ENCODE measurements around the gene CCDC148. TPM values are rescaled to one million over a fixed set of nuclear protein-coding genes. Genes with fewer than 3 reads are reported as not detected.
"Not testable (repeated sequence)": the region's sequence is repeated elsewhere in the genome, so short reads cannot be mapped to it uniquely, and the experiment has no call there.

CCDC148 gene
- total RNA-seq, 1 donor from 2014 or later = 0.32 TPM

DNA sequence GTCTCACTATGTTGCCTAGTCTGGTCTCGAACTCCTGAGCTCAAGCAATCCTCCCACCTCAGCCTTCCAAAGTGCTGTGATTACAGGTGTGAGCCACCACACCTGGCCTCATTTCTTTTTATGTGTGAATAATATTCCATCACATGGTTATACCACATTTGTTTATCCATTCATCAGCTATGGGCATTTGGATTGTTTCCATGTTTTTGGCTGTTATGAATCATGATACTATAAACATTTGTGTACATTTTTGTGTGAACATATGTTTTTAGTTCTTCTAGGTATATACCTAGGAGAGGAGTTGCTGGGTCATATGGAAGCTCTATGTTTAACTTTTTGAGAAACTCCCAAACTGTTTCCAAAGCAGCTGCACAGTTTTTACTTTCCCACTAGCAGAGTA lies 24.6 kb upstream of the CCDC148 start:
- no peak for ATAC-seq

DNA sequence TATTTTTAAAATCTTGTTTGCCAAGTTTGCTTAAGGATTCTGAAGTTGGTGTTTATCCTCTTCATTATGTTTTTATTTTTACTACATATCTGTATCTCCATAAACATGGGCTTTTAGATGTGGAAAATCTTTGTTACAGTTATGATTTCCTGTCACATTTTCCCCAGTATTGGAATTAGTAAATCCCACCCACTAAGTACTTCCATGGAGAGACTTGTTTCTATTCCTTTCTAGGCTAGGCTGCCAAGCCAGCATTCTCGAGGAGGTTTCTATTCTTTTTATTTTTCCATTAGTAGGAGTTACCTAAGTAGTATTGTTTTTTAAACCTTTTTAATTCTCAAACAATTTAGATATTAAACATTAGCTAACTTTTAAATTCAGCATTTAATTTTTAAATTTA lies 22.3 kb upstream of the CCDC148 start:
- no peak for ATAC-seq

DNA sequence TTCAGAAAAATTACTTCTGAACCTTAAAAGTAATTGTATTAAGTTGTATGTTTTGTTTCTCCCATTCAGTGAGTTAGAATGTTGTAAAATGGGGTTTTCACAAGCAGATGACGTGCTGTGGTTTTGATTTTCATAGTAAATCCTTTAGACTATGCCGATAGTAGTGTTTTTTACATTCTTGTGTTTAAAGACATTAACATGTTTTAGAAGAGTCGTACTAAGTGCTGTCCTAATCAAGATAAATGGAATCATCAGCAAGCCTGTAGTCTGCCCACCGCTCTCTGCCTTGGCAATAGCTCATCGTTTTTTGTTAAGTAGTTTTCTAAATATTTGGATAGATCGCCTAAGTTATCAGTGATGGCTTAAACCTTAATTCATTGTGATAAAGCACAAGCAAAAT lies 21.7 kb upstream of the CCDC148 start:
- ATAC-seq = no peak

DNA sequence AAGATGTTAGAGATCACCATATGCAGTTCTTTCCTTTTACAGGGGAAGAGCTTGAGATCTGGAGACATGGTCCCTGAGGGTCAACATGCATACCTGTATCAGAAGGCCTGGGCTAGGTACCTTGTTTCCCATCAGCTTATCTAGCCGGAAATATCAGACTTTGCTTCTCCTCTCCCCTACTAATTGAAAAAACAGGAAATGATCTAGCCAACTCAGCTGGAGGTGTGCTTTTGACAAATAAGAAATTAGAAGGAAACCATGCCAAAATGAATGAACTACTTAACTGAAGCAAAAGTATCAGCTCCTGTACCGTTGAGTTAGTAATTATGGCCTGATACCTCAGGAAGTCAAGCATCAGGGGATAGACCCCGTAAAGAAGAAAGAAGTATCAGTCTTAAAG lies 20.6 kb upstream of the CCDC148 start:
- no peak for ATAC-seq

DNA sequence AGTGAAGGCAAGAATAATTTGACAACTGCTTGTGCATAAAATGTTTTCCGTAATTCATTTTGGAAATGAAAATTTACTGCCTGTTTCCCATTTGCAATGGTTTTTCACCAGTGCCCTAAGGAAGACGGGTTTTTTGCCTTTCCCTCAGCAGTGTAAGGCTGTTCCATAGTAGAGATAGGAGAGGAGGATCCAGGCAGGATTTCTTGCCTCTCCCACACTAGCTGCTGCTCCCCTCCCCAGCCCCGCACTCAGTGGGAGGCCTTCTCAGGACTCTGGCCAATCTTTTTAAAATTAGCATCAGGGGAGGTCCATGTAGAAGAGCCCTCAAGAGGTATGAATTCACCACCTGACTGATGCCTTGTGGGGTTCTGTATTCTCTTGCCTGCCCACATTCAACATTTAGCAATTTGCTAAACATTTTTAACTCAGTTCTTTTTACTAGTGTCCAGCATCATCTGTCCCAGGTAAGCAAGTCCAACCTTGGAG lies 18.0 kb upstream of the CCDC148 start:
- ATAC-seq = not testable (repeated sequence)

DNA sequence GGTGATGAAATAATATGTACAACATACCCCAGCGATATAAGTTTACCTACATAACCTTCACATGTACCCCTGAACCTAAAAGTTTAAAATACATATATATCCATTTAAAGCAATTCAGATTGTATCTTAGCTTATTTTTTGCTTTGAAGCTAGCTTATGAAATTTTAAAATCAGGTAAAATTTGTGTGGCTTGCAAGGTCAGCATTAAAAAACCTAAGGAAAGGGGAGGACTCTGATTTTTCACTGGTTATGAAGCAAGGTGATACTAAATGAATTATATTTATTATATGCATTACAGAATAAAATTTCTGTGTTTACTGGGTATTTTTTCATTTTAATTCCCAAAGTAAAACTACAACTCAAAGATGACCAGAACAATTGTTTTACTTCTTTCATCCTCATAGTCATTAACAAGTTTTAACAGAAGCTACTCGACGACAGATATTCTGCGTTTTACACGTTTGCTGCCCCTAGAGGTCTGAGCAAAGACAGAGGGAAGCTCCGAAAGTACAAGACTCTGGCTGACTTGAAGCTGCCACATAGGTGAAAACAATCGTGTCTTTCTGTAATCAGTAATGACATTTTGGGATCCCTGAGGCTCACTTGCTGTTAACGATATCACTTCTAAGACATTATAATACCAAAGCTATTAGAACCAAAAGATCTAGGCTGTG lies 17.3 kb upstream of the CCDC148 start:
- no peak for ATAC-seq

DNA sequence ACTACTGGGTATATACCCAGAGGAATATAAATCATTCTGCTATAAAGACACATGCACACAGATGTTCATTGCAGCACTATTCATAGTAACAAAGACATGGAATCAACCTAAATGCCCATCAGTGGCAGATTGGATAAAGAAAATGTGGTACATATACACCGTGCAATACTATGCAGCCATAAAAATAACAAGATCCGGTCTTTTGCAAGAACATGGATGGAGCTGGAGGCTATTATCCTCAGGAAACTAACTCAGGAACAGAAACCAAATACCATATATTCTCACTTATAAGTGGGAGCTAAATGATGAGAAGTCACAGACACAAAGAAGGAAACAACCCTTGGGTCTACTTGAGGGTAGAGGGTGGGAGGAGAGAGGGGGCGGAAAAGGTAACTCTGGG lies 16.7 kb upstream of the CCDC148 start:
- ATAC-seq = not testable (repeated sequence)

DNA sequence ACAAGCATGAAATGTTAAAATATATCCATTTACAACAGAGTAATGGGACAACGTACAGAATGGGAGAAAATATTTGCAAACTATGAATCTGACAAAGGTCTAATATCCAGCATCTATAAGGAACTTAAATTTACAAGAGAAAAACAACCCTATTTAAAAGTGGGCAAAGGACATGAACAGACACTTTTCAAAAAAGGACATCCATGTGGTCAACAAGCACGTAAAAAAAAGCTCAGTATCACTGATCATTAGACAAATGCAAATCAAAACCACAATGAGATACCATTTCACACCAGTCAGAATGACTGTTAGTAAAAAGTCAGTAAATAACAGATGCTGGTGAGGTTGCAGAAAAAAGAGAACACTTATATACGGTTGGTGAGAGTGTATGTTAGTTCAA lies 16.3 kb upstream of the CCDC148 start:
- ATAC-seq = not testable (repeated sequence)

DNA sequence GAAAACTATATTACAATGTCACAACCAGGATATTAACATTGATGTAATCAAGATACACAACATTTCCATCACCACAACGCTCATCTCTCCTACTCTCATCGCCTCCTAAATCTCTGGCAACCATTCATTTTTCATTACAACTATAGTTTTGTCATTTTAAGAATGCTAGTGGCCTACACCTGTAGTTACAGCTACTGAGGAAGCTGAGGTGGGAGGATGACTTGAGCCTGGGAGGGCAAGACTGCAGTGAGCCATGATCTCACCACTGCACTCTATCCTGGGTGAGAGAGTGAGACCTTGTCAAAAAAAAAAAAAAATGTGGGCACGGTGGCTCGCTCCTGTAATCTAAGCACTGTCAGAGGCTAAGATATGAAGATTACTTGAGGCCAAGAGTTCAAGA lies 10.7 kb upstream of the CCDC148 start:
- ATAC-seq = no peak

DNA sequence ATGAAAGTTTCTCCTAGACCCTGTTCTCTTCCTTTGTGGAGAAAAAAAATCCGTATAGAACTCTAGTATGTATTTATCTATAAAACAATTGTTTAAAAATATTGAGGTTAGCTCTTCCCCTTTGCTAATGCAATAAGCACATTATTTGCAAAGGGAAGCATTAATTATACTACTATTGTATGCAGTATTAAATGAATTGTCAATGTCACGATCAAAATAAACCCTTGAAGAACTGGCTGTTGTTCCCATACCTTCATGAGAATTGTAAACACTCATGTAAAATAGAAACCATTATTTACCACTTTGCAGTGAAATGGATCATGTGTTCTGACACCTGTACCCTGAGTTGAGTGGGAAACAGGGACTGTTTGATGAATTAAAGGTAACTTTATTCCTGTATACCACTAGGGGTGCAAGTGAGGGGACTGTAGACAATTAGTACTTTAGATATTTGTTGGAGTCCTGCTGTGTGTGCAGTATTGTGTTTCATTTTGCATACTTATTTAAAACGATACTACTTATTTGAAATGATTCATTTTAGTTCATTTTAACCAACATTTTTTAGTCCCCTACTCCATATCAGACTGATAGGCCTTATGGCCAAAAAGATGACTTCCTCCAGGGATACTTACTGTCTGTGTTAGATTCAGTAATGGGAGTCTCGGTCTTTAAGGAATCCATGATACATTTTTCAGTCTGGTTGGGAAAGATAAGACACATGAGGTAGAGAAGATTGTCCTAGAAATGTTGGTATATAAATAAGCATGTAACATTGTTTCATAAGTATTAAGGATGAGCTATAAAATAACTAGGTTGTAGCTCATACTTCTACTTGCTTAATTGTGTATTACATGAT lies 8.1 kb upstream of the CCDC148 start:
- ATAC-seq = peak; percentile 42

DNA sequence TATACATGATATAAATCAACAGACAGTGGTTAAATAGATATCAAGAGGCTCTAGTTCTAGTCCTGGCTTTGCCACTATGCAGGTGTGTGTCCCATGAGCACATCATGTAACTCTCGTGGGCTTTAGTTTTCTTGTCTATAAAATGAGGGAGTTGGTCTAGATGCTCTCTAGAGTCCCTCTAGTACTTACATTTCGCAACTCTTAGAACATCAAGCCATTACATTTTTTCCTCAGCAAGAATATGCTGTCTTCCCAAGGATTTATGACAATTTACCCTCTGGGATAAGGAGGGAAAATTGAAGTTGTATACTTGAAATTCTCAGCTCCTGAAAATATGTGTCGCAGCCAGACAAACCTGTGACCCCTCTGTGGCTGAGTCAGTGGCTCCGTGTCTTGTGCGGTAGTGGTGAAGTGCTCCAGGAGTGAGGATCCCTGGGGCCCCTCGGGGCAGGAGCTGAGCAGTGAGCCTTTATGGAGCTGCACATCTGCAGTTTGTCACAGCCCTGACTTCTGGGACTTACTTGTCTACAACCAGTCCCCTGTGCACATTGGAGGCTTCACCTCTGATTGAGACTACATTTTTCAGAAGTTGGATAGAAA lies 7.0 kb upstream of the CCDC148 start:
- no peak for ATAC-seq

DNA sequence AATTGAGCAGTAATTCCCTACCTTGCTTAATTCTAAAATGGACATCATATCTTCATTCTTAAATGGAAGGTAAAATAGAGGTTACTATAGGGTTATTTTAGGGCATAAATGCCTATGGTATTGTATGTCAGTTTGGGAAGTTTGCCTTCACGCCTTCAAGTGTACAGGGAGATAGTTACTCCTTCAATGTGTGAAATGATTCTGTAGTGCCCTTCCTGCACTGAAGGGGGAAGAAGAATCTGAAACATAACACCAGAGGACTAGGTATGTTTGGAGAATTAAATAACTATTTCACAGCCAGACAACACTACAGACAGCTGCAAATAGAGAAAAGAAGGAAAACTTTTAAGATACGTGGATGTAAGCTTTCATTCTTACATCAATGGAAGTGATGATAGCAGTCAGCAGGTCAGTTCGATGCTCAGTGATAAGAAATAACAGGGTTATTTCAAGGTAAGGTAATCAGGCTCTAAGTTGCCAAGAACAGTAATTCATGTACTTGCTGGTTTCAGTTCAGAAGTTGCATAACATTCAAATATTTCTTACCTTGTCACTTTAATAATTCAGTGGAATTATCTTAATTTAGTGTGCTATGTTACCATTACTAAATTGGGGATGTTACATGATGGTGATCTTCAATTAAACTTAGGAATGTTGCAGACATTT lies 4.2 kb upstream of the CCDC148 start:
- no peak for ATAC-seq

DNA sequence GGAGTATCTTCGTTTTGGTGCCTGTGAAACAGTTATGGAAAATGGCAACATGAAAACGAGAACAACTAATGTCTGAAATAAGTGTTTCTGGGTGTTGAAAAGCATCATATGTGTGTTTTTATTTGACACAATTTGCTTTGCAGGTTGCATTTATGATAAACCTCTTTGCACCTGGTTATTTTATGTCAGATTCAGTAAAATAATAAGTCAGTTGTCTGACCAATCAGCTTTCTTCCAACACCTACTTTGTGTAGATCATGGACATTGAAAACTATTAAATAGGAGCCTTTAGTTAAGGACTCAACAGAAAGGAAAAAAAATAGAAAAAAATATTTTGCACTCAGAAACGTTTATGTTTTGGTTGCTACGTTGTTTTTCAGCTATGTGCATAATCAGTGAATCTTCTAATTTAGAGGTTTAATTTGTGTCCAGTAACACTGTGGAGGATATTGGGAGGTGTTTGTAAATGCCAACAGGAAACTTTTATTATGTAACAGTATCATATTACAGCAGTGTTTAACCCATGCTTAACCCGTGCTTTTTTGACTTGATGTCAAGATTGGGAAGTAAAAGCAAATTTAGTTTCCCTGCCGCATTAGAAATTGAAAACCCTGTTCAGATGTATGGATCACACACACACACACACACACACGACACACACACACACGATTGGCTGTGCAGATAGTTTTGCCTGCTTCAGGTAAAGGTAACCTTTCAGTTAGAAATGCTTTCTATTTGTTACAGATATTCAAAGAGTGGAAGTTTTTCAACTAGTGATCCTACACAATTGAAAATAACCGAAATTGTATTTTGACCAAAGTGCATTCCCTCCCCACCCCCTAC lies 2.8 kb upstream of the CCDC148 start:
- no peak for ATAC-seq

DNA sequence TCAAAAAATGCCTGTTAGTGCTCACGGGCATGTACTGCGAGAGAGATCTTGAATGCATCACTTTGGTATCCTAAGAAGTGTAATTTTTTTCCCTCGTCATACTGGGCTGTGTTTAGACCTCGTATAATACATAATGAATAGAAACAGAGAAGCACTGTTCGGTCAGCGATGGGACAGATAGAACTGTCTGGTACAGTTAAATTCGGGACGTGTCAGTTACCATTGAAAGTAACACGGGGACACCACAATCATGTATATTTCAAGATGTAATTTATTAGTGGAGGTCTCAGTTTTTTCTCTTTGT lies 2.0 kb upstream of the CCDC148 start:
- ATAC-seq = no peak

DNA sequence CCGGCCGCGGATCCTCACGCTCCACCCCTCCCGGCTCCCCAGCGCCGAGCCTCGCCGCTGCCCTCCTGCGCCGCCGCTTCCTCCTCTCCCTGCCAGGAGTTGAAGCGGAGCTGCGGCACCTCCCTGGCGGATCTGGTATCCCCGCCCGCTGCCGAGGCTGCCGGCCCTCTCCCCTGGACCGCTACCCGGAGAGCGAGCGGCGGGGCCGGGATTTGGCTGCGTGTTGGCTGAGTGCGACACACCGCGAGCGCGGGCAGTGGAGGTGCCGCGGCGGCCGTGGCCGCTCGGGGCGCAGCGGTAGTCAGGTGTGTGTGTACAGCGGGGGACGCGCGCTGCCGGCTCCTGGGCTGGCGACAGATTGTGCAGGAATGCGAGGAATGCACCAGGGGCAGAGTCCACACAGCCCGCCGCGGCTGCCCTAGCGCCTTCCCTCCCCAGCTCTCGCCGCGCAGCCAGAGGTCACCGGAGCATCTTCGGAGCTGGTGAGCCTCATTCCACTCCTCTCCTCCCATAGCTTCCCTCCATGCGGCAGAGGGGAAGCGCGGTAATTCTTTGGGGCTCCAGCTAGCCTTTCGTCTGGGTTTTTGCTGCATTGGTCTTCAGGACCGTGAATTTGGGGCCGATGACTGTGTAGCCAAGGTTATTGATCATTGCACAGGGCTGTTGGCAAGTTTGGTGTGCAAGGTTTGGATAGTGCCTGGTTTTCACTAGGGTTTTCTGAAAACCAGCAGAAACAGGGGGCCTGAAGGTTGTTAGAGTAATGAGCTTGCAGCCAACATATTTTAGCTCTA lies 1.5 kb upstream of the CCDC148 start:
- ATAC-seq = peak; percentile 70

DNA sequence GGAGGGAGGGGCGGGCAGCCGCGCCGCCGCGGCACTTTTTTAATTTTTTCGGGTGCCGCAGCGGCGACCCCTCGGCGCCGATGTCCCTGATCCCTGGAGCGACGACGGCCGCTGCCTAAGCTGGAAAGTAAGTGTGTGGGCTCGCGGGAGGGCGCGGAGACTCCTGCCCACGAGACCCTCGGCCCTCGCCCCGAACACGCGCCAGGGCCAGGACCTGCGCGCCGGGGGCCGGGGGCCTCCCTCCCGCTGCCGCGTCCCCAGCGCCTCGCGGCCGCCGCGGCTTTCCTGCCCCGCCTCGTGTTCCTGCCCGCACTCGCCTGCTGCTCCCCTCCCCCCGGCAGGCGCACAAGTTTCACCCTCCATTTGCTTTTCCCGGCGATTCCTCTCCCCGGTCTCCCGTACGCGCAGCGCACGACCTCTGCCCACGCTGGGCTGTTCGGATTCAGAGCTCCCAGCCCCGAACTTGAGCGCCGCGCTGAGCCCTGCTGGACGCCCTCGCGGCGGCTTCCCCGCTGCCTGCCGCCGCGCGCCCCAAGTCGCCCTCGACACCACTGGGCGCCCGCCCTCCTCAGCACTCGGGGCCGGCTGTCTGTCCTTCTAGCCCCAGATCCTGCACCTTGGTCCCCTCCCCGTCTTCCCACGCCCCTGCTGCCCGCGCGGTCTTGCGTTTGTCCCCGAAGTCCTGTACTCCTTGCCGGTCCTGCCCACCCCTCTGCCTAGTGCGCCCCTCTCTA lies 706 bp upstream of the CCDC148 start:
- peak; percentile 64 for ATAC-seq

DNA sequence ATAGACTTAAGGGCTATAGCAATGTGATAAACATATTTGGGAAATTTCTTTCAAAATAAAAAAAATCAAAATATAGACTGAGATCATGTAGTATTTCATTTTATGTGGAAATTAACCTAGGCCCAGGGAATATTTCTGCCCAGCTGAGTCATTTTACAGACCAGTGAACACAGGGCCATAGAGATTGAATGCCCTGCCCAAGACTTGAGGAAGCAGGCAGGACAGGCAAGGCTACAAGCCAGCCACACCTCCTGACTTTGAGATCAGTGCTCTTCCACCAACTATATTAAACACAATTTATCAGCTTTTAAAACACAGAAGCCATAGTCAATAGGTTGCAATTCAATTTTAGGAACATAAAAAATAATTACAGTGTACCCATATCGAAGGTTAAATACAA lies 12.9 kb downstream of the CCDC148 start:
- peak; percentile 67 for ATAC-seq

DNA sequence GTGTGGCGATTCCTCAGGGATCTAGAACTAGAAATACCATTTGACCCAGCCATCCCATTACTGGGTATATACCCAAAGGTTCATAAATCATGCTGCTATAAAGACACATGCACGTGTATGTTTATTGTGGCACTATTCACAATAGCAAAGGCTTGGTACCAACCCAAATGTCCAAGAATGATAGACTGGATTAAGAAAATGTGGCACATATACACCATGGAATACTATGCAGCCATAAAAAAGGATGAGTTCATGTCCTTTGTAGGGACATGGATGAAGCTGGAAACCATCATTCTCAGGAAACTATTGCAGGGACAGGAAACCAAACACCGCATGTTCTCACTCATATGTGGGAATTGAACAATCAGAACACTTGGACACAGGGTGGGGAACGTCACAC lies 17.5 kb downstream of the CCDC148 start:
- not testable (repeated sequence) for ATAC-seq

DNA sequence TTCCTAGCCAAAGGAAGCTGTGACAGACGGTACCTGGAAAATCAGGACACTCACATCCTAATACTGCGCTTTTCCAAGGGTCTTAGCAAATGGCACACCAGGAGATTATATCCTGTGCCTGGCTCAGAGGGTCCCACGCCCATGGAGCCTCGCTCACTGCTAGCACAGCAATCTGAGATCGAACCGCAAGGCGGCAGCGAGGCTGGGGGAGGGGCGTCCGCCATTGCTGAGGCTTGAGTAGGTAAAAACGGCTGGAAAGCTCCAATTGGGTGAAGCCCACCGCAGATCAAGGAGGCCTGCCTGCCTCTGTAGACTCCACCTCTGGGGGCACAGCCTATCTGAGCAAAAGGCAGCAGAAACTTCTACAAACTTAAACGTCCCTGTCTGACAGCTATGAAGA lies 22.8 kb downstream of the CCDC148 start:
- ATAC-seq = not testable (repeated sequence)

DNA sequence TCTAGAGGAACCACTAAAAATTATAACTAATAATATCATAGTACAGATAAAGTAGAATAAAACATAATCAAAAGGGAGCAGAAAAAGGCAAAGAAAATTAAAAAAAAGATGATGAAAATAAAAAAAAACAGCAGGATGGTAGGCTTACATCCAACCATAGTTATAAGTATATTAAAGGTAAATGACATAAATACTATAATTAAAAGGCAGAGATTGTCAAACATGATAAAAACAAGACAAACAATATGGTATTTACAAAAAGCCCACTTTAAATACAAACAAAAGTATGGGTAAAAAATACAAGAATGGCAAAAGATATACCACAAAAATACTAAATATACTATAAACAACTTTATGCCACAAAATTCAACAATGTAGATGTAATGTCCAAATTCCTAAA lies 24.4 kb downstream of the CCDC148 start:
- ATAC-seq = no peak

DNA sequence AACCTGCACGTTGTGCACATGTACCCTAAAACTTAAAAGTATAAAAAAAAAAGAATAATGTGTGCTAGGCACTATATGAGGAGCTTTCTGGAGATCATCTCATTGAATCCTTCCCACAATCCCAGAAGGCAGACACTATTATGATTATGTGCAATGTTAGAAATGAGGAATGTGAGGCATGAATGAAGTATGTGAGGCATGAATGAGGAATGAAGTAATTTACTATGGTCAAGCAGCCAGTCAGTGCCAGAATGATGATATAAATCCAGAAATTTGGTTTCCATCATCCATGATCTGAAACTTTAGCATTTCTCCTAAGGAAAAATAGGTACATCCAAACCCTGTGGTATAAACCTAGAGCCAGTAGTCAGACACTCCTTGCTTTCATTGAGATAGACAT lies 42.0 kb downstream of the CCDC148 start:
- ATAC-seq = no peak

Measured in esophagus mucosa (tissue), 1 donor.